Endothelial cell of umbilical vein (primary cell): Measurements from ENCODE around the gene WASL. TPM values are rescaled to one million over a fixed set of nuclear protein-coding genes. Genes with fewer than 3 reads are reported as not detected.
"Not testable (repeated sequence)": the region's sequence is repeated elsewhere in the genome, so short reads cannot be mapped to it uniquely, and the experiment has no call there.

Source experiments
- BruUV-seq: library from RNA; stranded (reverse); fragments of 400-500 nt; replicated peaks from 2 replicates; lab custom pipeline; 2021; lab: Mats Ljungman, UMichigan
- CTCF ChIA-PET: fragments of 300-600, 350-600 bp; sonication (Branson Sonifier 250); formaldehyde crosslinking; loops from one replicate; lab custom pipeline; 2021; ENCODE audit warnings: antibody characterized with exemption, inconsistent platforms; lab: Charles Lee
- POLR2A ChIA-PET: fragments of 300-600, 350-600 bp; sonication (Branson Sonifier 250); formaldehyde crosslinking; loops from one replicate; lab custom pipeline; 2021; ENCODE audit warnings: antibody characterized with exemption, inconsistent platforms; lab: Charles Lee
- DNase-seq: peaks from one replicate; pipeline ENCODE4 v3.0.0-alpha.2; 2011; ENCODE audit warnings: low read depth, low spot score
- FAIRE-seq: peaks from 2 replicates; lab custom pipeline; 2011; peaks lifted over from hg19 to GRCh38; lab: Jason Lieb, UNC
- H2AFZ ChIP-seq: 2 replicates; pipeline ENCODE4 v1.6.0; 2012; ENCODE audit warnings: low read depth, low read length, control low read depth, inconsistent platforms
- H3K27ac ChIP-seq: 2 replicates; pipeline ENCODE4 v1.5.1; 2011; ENCODE audit warnings: low read depth, mild to moderate bottlenecking, control low read depth, low read length, moderate library complexity; ENCODE audit not compliant: insufficient read depth
- H3K27me3 ChIP-seq, 2 experiments: 2 replicates each; pipeline versions ENCODE4 v1.6.0 to v1.6.1; 2011; ENCODE audit warnings: low read length in 2 of 2, mixed read lengths in 1 of 2; ENCODE audit not compliant: control insufficient read depth in 2 of 2, insufficient read depth in 2 of 2
- H3K36me3 ChIP-seq, 2 experiments: 2 replicates in 1 of 2; 3 replicates in 1 of 2; pipeline ENCODE4 v1.5.1; 2011; ENCODE audit warnings: low read length in 2 of 2, mild to moderate bottlenecking in 1 of 2, moderate library complexity in 1 of 2; ENCODE audit not compliant: control insufficient read depth in 2 of 2, insufficient read depth in 2 of 2; ENCODE audit errors: extremely low read depth in 1 of 2
- H3K4me1 ChIP-seq: 3 replicates; pipeline ENCODE4 v1.5.1; 2011; ENCODE audit warnings: mild to moderate bottlenecking, low read length; ENCODE audit not compliant: control insufficient read depth, insufficient read depth; ENCODE audit errors: extremely low read depth
- H3K4me2 ChIP-seq: 2 replicates; pipeline ENCODE4 v1.6.1; 2011; ENCODE audit warnings: low read length, control low read depth, mixed read lengths; ENCODE audit not compliant: insufficient read depth
- H3K4me3 ChIP-seq, 3 experiments: fragments of 200-600 bp in 1 of 3; sonication (generic), shearing (Covaris generic) in 1 of 3; replicated peaks in 1 of 3; 2 replicates each; pipeline ENCODE4 v1.5.1; 2011 to 2016; ENCODE audit warnings: control low read depth in 3 of 3, low read length in 3 of 3, mild to moderate bottlenecking in 2 of 3, inconsistent platforms in 1 of 3, low read depth in 1 of 3, moderate library complexity in 1 of 3; ENCODE audit not compliant: insufficient read depth in 1 of 3
- H3K79me2 ChIP-seq: 2 replicates; pipeline ENCODE4 v1.6.0; 2012; ENCODE audit warnings: low read length, inconsistent platforms; ENCODE audit not compliant: control insufficient read depth, insufficient read depth
- H3K9ac ChIP-seq: replicated peaks from 2 replicates; pipeline ENCODE3; 2011; ENCODE audit warnings: low read length, control low read depth; ENCODE audit not compliant: insufficient read depth; ENCODE audit errors: extremely low read depth
- H3K9me1 ChIP-seq: replicated peaks from 3 replicates; pipeline ENCODE4 v1.6.0; 2011; ENCODE audit warnings: mild to moderate bottlenecking, low read length; ENCODE audit not compliant: control insufficient read depth, insufficient read depth; ENCODE audit errors: extremely low read depth
- H3K9me3 ChIP-seq: replicated peaks from 2 replicates; pipeline ENCODE4 v1.5.1; 2012; ENCODE audit warnings: low read length, inconsistent platforms; ENCODE audit not compliant: control insufficient read depth, insufficient read depth
- H4K20me1 ChIP-seq: replicated peaks from 2 replicates; pipeline ENCODE3; 2011; ENCODE audit warnings: mild to moderate bottlenecking, low read length; ENCODE audit not compliant: control insufficient read depth, insufficient read depth; ENCODE audit errors: extremely low read depth
- EZH2 ChIP-seq: IDR thresholded peaks from 2 replicates; pipeline ENCODE4 v1.6.1; 2012; ENCODE audit warnings: borderline replicate concordance, low read depth, mild to moderate bottlenecking, moderate library complexity, low read length, inconsistent platforms; ENCODE audit not compliant: severe bottlenecking
- FOS ChIP-seq: IDR thresholded peaks from 2 replicates; pipeline ENCODE4 v1.6.1; 2011; ENCODE audit warnings: mild to moderate bottlenecking, low read length, moderate library complexity, borderline replicate concordance; ENCODE audit not compliant: insufficient read depth
- GATA2 ChIP-seq: IDR thresholded peaks from 2 replicates; pipeline ENCODE4 v1.7.0; 2011; ENCODE audit warnings: low read depth, mild to moderate bottlenecking, moderate library complexity, mixed read lengths, low read length; ENCODE audit not compliant: insufficient read length, insufficient read depth
- JUN ChIP-seq: IDR thresholded peaks from 2 replicates; pipeline ENCODE4 v1.6.1; 2011; ENCODE audit warnings: borderline replicate concordance, low read depth; ENCODE audit not compliant: insufficient read length, insufficient read depth
- MAX ChIP-seq: IDR thresholded peaks from 2 replicates; pipeline ENCODE4 v1.6.1; 2011; ENCODE audit not compliant: insufficient read depth, insufficient read length
- MYC ChIP-seq: IDR thresholded peaks from one replicate; pipeline ENCODE4 v1.6.1; 2011; ENCODE audit warnings: mild to moderate bottlenecking, low read depth, low read length
- POLR2A ChIP-seq: IDR thresholded peaks from 2 replicates; pipeline ENCODE4 v1.6.1; 2012; ENCODE audit warnings: low read depth, mild to moderate bottlenecking, control low read depth, low read length
- POLR2AphosphoS5 ChIP-seq: IDR thresholded peaks from 2 replicates; pipeline ENCODE4 v1.6.1; 2012; ENCODE audit warnings: low read depth, mild to moderate bottlenecking, control low read depth, low read length, moderate library complexity; ENCODE audit not compliant: insufficient read depth
- dilution Hi-C: fragments of 300-500 bp; cut with MboI; formaldehyde crosslinking; loops from one replicate; pipeline ENCODE4 v1.15.0; 2019; ENCODE audit warnings: low sequenced_read_pairs; ENCODE audit not compliant: extremely low pct_ligation_motif_present
- intact Hi-C: fragments of 100-400 bp; cut with micrococcal nuclease; formaldehyde crosslinking; loops from one replicate; pipeline ENCODE4 v1.10.0; 2022
- polyA plus RNA-seq, 4 experiments: library from polyadenylated mRNA; depleted of rRNA in 3 of 4; stranded (reverse) in 3 of 4; unstranded in 1 of 4; fragments of >200 nt; gene quantifications; 2 replicates each; pipeline versions ENCODE4 v1.2.1 to v1.2.3, GENCODE V29; 2011 to 2012; ENCODE audit warnings: missing spikeins in 1 of 4
- total RNA-seq: library from RNA; stranded (reverse); gene quantifications from 2 replicates; pipeline ENCODE4 v1.2.3, GENCODE V29; 2021
- TF ChIP-seq, protein P1 (sequence below), 2 donors: IDR thresholded peaks; 1 replicate in 1 of 2; 2 replicates in 1 of 2; pipeline ENCODE4 v1.5.1; 2011; ENCODE audit warnings: low read length in 2 of 2, mild to moderate bottlenecking in 2 of 2, moderate library complexity in 2 of 2, control low read depth in 1 of 2, inconsistent platforms in 1 of 2, low read depth in 1 of 2; ENCODE audit not compliant: insufficient read depth in 1 of 2; ENCODE audit errors: extremely low read depth in 1 of 2

The WASL gene
- total and polyA plus RNA-seq, 2 donors (not counting 3 experiments of a cell fraction or from before 2014, with no cell fraction given) = 5.2 to 24.0 TPM

- Histone ChIP-seq H3K4me3 (no peak overlapping the region), H3K79me2 (no peaks in the 10 kb centered on the region), H3K4me1 (peaks cover 7% of the 10 kb centered on the region), H3K27me3 (no peaks in the 10 kb centered on the region), H2AFZ (no peak overlapping the region), H3K9me3 (no peaks in the 10 kb centered on the region), H3K4me2 (no peak overlapping the region), H3K36me3 (no peaks in the 10 kb centered on the region), H4K20me1 (no peaks in the 10 kb centered on the region), H3K27ac (no peak overlapping the region), H3K9me1 (no peaks in the 10 kb centered on the region), H3K9ac (no peak overlapping the region)
- CTCF ChIA-PET = interaction anchor here (0.8 to 4.1 kb wide), 3 partner anchors 70 to 77 kb away, joined by 3 to 71 read pairs (median 3); no protein-coding TSS in a partner anchor
- TF ChIP-seq JUN (no peak), MYC (no peak), EZH2 (no peak), MAX (no peak), POLR2AphosphoS5 (no peak), GATA2 (no peak), FOS (no peak), POLR2A (no peak)
- TF ChIP-seq, protein P1, sequence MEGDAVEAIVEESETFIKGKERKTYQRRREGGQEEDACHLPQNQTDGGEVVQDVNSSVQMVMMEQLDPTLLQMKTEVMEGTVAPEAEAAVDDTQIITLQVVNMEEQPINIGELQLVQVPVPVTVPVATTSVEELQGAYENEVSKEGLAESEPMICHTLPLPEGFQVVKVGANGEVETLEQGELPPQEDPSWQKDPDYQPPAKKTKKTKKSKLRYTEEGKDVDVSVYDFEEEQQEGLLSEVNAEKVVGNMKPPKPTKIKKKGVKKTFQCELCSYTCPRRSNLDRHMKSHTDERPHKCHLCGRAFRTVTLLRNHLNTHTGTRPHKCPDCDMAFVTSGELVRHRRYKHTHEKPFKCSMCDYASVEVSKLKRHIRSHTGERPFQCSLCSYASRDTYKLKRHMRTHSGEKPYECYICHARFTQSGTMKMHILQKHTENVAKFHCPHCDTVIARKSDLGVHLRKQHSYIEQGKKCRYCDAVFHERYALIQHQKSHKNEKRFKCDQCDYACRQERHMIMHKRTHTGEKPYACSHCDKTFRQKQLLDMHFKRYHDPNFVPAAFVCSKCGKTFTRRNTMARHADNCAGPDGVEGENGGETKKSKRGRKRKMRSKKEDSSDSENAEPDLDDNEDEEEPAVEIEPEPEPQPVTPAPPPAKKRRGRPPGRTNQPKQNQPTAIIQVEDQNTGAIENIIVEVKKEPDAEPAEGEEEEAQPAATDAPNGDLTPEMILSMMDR (IDR thresholded peaks at IDR 0.05; ENCODE audit: extremely low read depth in 1 of 2, insufficient read depth in 1 of 2, low read depth in 1 of 2, low read length in 2 of 2) = no peak
- BruUV-seq = no TSS peak
- dilution Hi-C loops = no loop called here
- intact Hi-C loops = loop anchor here (2.0 to 10.0 kb wide), 6 partner anchors 77 to 1061 kb away; no protein-coding TSS in a partner anchor
- FAIRE-seq = no peak
- DNase-seq = no peak
- POLR2A ChIA-PET = no interaction called here
Measured at GRCh38 chr7:123795917-123796316, 47.1 kb upstream of the WASL start.

GRCh38 chr7:123795116-123795515 lies 46.3 kb upstream of the WASL start:
- H3K4me1 ChIP-seq, POLR2A ChIA-PET, H4K20me1 ChIP-seq, H3K4me2 ChIP-seq, H3K9ac ChIP-seq, FAIRE-seq, dilution Hi-C loops, H3K27me3 ChIP-seq, H2AFZ ChIP-seq, DNase-seq, BruUV-seq, H3K79me2 ChIP-seq, H3K9me3 ChIP-seq, H3K4me3 ChIP-seq, H3K36me3 ChIP-seq, H3K9me1 ChIP-seq, H3K27ac ChIP-seq: not testable (repeated sequence)
- CTCF ChIA-PET = interaction anchor here (1.4 to 1.5 kb wide), 2 partner anchors 70 to 77 kb away, joined by 3 to 7 read pairs; no protein-coding TSS in a partner anchor
- intact Hi-C loops = loop anchor here (5.0 to 10.0 kb wide), 4 partner anchors 213 to 1062 kb away; no protein-coding TSS in a partner anchor
